ENCODE measurements around the gene CNTNAP2. TPM values are rescaled to one million over a fixed set of nuclear protein-coding genes. Genes with fewer than 3 reads are reported as not detected.
"Not testable (repeated sequence)": the region's sequence is repeated elsewhere in the genome, so short reads cannot be mapped to it uniquely, and the experiment has no call there.

Gene CNTNAP2
- polyA plus RNA-seq, 1 experiment, result not detected

DNA sequence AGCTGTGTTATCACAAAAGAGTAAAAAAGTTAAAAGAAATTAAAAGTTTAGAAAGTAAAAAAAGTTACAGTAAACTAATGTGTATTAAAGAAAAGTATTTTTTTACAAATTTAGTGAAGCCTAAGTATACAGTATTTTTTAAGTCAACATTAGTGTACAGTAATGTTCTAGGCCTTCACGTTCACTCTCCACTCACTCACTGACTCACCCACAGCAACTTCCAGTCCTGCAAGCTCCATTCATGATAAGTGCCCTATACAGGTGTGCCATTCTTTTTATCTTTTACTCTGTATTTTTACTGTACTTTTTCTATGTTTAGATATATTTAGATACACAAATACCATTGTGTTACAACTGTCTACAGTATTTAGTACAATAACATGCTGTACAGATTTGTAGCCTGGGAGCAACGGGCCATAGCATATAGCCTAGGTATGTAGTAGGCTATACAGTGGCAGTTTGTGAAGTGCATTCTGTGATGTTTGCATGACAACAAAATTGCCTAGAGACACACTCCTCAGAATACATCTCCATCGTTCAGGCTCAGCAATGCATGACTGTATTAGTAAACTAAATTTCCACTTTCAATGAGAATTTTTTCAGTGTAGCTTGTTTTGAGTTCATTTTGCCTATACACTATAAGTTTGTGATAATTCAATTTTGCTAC is 1934.0 kb downstream of the CNTNAP2 start:
- no peak overlapping the region for H3K4me3 ChIP-seq (ENCODE audit: low read depth, low read length)
- TF ChIP-seq, protein P1, sequence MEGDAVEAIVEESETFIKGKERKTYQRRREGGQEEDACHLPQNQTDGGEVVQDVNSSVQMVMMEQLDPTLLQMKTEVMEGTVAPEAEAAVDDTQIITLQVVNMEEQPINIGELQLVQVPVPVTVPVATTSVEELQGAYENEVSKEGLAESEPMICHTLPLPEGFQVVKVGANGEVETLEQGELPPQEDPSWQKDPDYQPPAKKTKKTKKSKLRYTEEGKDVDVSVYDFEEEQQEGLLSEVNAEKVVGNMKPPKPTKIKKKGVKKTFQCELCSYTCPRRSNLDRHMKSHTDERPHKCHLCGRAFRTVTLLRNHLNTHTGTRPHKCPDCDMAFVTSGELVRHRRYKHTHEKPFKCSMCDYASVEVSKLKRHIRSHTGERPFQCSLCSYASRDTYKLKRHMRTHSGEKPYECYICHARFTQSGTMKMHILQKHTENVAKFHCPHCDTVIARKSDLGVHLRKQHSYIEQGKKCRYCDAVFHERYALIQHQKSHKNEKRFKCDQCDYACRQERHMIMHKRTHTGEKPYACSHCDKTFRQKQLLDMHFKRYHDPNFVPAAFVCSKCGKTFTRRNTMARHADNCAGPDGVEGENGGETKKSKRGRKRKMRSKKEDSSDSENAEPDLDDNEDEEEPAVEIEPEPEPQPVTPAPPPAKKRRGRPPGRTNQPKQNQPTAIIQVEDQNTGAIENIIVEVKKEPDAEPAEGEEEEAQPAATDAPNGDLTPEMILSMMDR (IDR thresholded peaks at IDR 0.05; ENCODE audit: insufficient read depth, low read depth, low read length), result no peak
- ChIA-PET CTCF (no interaction called here), POLR2A (no interaction called here)
- H3K36me3 ChIP-seq (ENCODE audit: control insufficient read depth, insufficient read depth, low read length), result no peaks in the 10 kb centered on the region
- H3K27me3 ChIP-seq (ENCODE audit: control insufficient read depth, insufficient read depth, low read length), result no peaks in the 10 kb centered on the region
- no peak for DNase-seq (ENCODE audit: low read depth)

DNA sequence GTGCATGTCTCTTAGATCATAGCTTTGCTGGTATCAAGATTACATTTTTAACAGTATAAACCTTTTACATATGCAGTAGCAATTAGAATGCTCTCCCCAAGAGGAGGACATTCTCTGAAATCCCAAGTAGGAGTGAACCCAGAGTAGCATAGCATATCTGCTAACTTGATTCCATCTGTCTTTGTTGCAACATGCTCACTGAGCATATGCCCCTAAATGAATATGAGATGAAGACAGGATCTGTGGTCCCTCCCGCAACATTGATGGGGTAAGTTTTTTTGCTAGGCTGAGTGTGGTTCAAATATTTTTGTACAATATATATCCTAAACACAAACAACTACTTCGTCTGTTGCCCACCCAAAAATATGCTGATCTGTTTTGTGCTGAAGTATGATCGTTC is 1939.8 kb downstream of the CNTNAP2 start:
- DNase-seq (ENCODE audit: low read depth), result no peak
- TF ChIP-seq, protein P1 (IDR thresholded peaks at IDR 0.05; ENCODE audit: insufficient read depth, low read depth, low read length), result no peak
- Histone ChIP-seq H3K27me3 (ENCODE audit: control insufficient read depth, insufficient read depth, low read length) (no peaks in the 10 kb centered on the region), H3K4me3 (ENCODE audit: low read depth, low read length) (no peak overlapping the region), H3K36me3 (ENCODE audit: control insufficient read depth, insufficient read depth, low read length) (no peaks in the 10 kb centered on the region)
- ChIA-PET POLR2A (no interaction called here), CTCF (no interaction called here)

DNA sequence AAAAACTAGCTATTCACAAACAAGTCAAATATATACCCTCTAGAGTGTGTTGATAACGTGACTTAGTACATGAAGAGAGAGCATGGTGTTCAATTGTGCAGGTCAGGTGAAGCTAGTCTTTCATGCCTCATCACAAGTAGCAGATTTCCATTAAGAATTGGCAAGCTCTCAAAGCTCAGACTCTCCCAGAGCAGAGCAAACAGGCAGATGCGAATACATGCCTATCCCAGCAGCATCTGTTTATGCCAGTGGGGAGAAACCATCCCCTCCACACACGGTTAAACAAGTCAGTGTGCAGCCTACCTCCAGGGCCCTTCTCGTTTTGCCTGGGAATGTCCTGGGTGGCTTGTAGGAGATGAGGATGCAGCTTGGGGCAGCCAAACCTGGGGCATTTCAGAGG is 1941.5 kb downstream of the CNTNAP2 start:
- H3K27me3 ChIP-seq (ENCODE audit: control insufficient read depth, insufficient read depth, low read length), result no peaks in the 10 kb centered on the region
- CTCF ChIA-PET, result no interaction called here
- no peaks in the 10 kb centered on the region for H3K36me3 ChIP-seq (ENCODE audit: control insufficient read depth, insufficient read depth, low read length)
- no peak overlapping the region for H3K4me3 ChIP-seq (ENCODE audit: low read depth, low read length)
- TF ChIP-seq, protein P1 (IDR thresholded peaks at IDR 0.05; ENCODE audit: insufficient read depth, low read depth, low read length), result no peak
- DNase-seq (ENCODE audit: low read depth), result no peak
- POLR2A ChIA-PET, result no interaction called here

DNA sequence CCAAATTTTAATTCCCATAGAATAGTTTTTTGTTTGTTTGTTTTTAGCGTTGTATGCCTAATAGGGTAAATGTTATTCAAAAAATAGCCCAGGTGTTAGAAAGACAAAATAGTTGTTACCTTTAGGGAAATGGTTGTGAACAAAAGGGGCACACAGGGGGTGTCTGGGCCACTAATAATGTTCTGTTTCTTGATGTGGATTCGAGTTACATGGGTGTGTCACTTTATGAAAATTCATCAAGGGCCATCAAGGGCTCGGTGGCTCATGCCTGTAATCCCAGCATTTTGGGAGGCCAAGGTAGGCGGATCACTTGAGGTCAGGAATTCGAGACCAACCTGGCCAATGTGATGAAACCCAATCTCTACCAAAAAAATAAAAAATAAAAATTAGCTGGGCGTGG is 1942.2 kb downstream of the CNTNAP2 start:
- Histone ChIP-seq H3K36me3 (ENCODE audit: control insufficient read depth, insufficient read depth, low read length) (no peaks in the 10 kb centered on the region), H3K27me3 (ENCODE audit: control insufficient read depth, insufficient read depth, low read length) (no peaks in the 10 kb centered on the region), H3K4me3 (ENCODE audit: low read depth, low read length) (no peak overlapping the region)
- POLR2A ChIA-PET, result no interaction called here
- CTCF ChIA-PET, result no interaction called here
- TF ChIP-seq, protein P1 (IDR thresholded peaks at IDR 0.05; ENCODE audit: insufficient read depth, low read depth, low read length), result no peak
- DNase-seq (ENCODE audit: low read depth), result no peak

DNA sequence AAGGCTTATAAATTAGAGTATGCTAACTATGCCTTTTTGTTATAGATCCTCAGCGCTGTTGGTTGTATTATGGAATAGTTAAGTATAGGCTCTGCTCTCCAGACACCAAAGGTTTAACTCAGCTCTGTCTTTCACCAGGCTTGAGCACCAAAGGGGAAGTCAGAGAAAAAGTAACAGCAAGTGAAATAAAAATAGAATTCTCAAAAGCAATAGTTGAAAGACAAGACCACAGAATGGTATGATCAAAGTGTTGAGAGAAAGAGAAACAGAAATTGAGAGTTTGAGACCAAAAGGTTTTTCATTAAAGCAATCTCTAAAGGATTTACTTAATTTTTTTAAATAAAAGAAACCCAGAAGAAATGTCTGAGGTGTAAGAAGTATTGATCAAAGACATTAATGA is 1944.1 kb downstream of the CNTNAP2 start:
- TF ChIP-seq, protein P1 (IDR thresholded peaks at IDR 0.05; ENCODE audit: insufficient read depth, low read depth, low read length), result no peak
- ChIA-PET CTCF (no interaction called here), POLR2A (no interaction called here)
- Histone ChIP-seq H3K27me3 (ENCODE audit: control insufficient read depth, insufficient read depth, low read length) (no peaks in the 10 kb centered on the region), H3K4me3 (ENCODE audit: low read depth, low read length) (no peak overlapping the region), H3K36me3 (ENCODE audit: control insufficient read depth, insufficient read depth, low read length) (no peaks in the 10 kb centered on the region)
- DNase-seq (ENCODE audit: low read depth), result no peak

DNA sequence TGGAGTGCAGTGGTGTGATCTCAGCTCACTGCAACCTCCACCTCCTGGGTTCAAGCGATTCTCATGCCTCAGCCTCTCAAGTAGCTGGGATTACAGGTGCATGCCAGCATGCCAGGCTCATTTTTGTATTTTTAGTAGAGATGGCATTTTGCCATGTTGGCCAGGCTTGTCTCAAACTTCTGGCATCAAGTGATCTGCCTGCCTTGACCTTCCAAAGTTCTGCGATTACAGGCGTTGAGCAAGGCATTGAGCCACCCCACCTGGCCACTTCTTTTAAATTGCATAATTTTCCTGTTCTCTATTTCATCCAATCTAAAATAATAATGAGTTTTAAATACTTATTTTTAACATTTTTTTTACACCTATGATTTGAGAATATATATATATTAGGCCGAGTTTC is 1961.5 kb downstream of the CNTNAP2 start:
- H3K27me3 ChIP-seq (ENCODE audit: control insufficient read depth, insufficient read depth, low read length); H3K36me3 ChIP-seq (ENCODE audit: control insufficient read depth, insufficient read depth, low read length); CTCF ChIA-PET; H3K4me3 ChIP-seq (ENCODE audit: low read depth, low read length); DNase-seq (ENCODE audit: low read depth); POLR2A ChIA-PET: not testable (repeated sequence)

Data from BJ (cell line).